Progenitor cell of endocrine pancreas (in vitro differentiated cells): ENCODE data around the gene WFIKKN1. TPM values are rescaled to one million over a fixed set of nuclear protein-coding genes. Genes with fewer than 3 reads are reported as not detected.
A peak's percentile ranks its signal among the peaks of the same experiment; 100 is the strongest.

Experiments used
- DNase-seq: peaks from one replicate; pipeline ENCODE4 v3.0.0; 2021; ENCODE audit warnings: low spot score; ENCODE audit not compliant: unreplicated experiment
- H3K27ac Mint-ChIP-seq: 2 replicates; pipeline ENCODE4 v1.8.0; 2021; ENCODE audit warnings: mild to moderate bottlenecking, moderate library complexity, mixed read lengths
- H3K27me3 Mint-ChIP-seq: 2 replicates; pipeline ENCODE4 v1.8.0; 2021; ENCODE audit warnings: mixed read lengths
- H3K36me3 Mint-ChIP-seq: 2 replicates; pipeline ENCODE4 v1.8.0; 2022; ENCODE audit warnings: mixed read lengths; ENCODE audit not compliant: insufficient read depth
- H3K4me1 Mint-ChIP-seq: 2 replicates; pipeline ENCODE4 v1.8.0; 2021; ENCODE audit warnings: low read depth, mixed read lengths
- H3K4me3 Mint-ChIP-seq: 2 replicates; pipeline ENCODE4 v1.8.0; 2021; ENCODE audit warnings: low read depth, mild to moderate bottlenecking, moderate library complexity, mixed read lengths
- H3K9me3 Mint-ChIP-seq: 2 replicates; pipeline ENCODE4 v1.8.0; 2021; ENCODE audit warnings: low read depth, mixed read lengths
- CTCF ChIP-seq: fragments of 200-600 bp; sonication (generic); IDR thresholded peaks from one replicate; pipeline ENCODE4 v1.5.0; 2021; ENCODE audit warnings: antibody characterized with exemption, mild to moderate bottlenecking; ENCODE audit not compliant: unreplicated experiment
- long read RNA-seq: library from polyadenylated mRNA; unstranded; transcript quantifications from one replicate; pipeline ENCODE4 v2.0.0, GENCODE V29; 2020
- total RNA-seq: library from RNA; stranded (reverse); gene quantifications from 2 replicates; pipeline ENCODE4 v1.2.1, GENCODE V29; 2021

The WFIKKN1 gene
- total RNA-seq = 37.2 and 42.8 TPM in 2 replicates
- long read RNA-seq, full-length matches to known transcripts = 4 of 4 reads
- long read RNA-seq, partial matches to known transcripts = 0 of 4 reads
- long read RNA-seq, other reads (novel, unspliced or antisense) = 0 of 4 reads

- DNase-seq = peak; percentile 73
- Mint-ChIP-seq H3K27me3 (no peaks in the 10 kb centered on the region), H3K4me1 (peaks cover 14% of the 10 kb centered on the region), H3K36me3 (peaks cover 6% of the 10 kb centered on the region), H3K27ac (peak within 1 kb of the TSS; percentile 96), H3K4me3 (peak within 1 kb of the TSS; percentile 67), H3K9me3 (no peaks in the 10 kb centered on the region)
- no peak for TF ChIP-seq CTCF
Measured at GRCh38 chr16:630815-631405, at the start of gene WFIKKN1. Gene WFIKKN1 (plus strand): TSS chr16:630985. CDS start chr16:631254, 269 bp downstream.

- H3K27ac Mint-ChIP-seq = no peak overlapping the region
- H3K4me3 Mint-ChIP-seq = no peak overlapping the region
- no peaks in the 10 kb centered on the region for H3K9me3 Mint-ChIP-seq
- no peaks in the 10 kb centered on the region for H3K4me1 Mint-ChIP-seq
- no peak for DNase-seq
- no peaks in the 10 kb centered on the region for H3K36me3 Mint-ChIP-seq
- no peak for TF ChIP-seq CTCF
- peaks cover 12% of the 10 kb centered on the region for H3K27me3 Mint-ChIP-seq
Measured at GRCh38 chr16:582218-582613, 48.6 kb upstream of the WFIKKN1 start.

GRCh38 chr16:582614-583331 lies 48.0 kb upstream of the WFIKKN1 start:
- DNase-seq = no peak
- no peak for TF ChIP-seq CTCF
- peaks cover 12% of the 10 kb centered on the region for H3K27me3 Mint-ChIP-seq
- no peak overlapping the region for H3K4me3 Mint-ChIP-seq
- peaks cover 2% of the 10 kb centered on the region for H3K4me1 Mint-ChIP-seq
- H3K9me3 Mint-ChIP-seq = no peaks in the 10 kb centered on the region
- no peaks in the 10 kb centered on the region for H3K36me3 Mint-ChIP-seq
- no peak overlapping the region for H3K27ac Mint-ChIP-seq

GRCh38 chr16:583470-583814 lies 47.3 kb upstream of the WFIKKN1 start:
- H3K4me3 Mint-ChIP-seq = no peak overlapping the region
- no peaks in the 10 kb centered on the region for H3K36me3 Mint-ChIP-seq
- H3K27me3 Mint-ChIP-seq = peaks cover 12% of the 10 kb centered on the region
- no peaks in the 10 kb centered on the region for H3K9me3 Mint-ChIP-seq
- no peak overlapping the region for H3K27ac Mint-ChIP-seq
- no peak for DNase-seq
- H3K4me1 Mint-ChIP-seq = peaks cover 4% of the 10 kb centered on the region
- TF ChIP-seq CTCF = no peak

- H3K36me3 Mint-ChIP-seq = no peaks in the 10 kb centered on the region
- no peaks in the 10 kb centered on the region for H3K9me3 Mint-ChIP-seq
- no peak for DNase-seq
- peaks cover 5% of the 10 kb centered on the region for H3K4me1 Mint-ChIP-seq
- TF ChIP-seq CTCF = no peak
- H3K27me3 Mint-ChIP-seq = peaks cover 12% of the 10 kb centered on the region
- H3K4me3 Mint-ChIP-seq = no peak overlapping the region
- H3K27ac Mint-ChIP-seq = no peak overlapping the region
Measured at GRCh38 chr16:583815-584591, 46.8 kb upstream of the WFIKKN1 start.
